Aorta (tissue), 5 donors: ENCODE data around the gene HDAC7. TPM values are rescaled to one million over a fixed set of nuclear protein-coding genes. Genes with fewer than 3 reads are reported as not detected.

Experiments used
- ATAC-seq: fragments of 200-7000 bp; cut with Tn5 transposase; one replicate; pipeline ENCODE4 v1.9.1; 2022; ENCODE audit warnings: moderate library complexity; ENCODE audit not compliant: low FRiP score
- DNase-seq, 2 donors: peaks; one replicate each; pipeline ENCODE4 v3.0.0-alpha.2; 2020
- H3K27ac ChIP-seq, 2 donors: one replicate each; pipeline ENCODE4 v1.5.1; 2013; ENCODE audit warnings: low read length in 2 of 2, mild to moderate bottlenecking in 2 of 2, moderate library complexity in 2 of 2, control low read depth in 1 of 2, inconsistent platforms in 1 of 2, low read depth in 1 of 2
- H3K27me3 ChIP-seq, 2 donors: one replicate each; pipeline ENCODE4 v1.6.1; 2013; ENCODE audit warnings: control low read depth in 1 of 2, low read length in 1 of 2, mild to moderate bottlenecking in 1 of 2, moderate library complexity in 1 of 2; ENCODE audit not compliant: insufficient read depth in 2 of 2, control insufficient read depth in 1 of 2
- H3K36me3 ChIP-seq, 2 donors: one replicate each; pipeline ENCODE4 v1.6.1; 2013; ENCODE audit warnings: control low read depth in 1 of 2, low read length in 1 of 2, mild to moderate bottlenecking in 1 of 2; ENCODE audit not compliant: insufficient read depth in 2 of 2, control insufficient read depth in 1 of 2
- H3K4me1 ChIP-seq, 2 donors: one replicate each; pipeline ENCODE4 v1.6.1; 2013; ENCODE audit warnings: low read length in 2 of 2, control low read depth in 1 of 2, mild to moderate bottlenecking in 1 of 2, moderate library complexity in 1 of 2; ENCODE audit not compliant: insufficient read depth in 2 of 2, control insufficient read depth in 1 of 2
- H3K4me3 ChIP-seq, 2 donors: one replicate each; pipeline ENCODE4 v1.5.1; 2013; ENCODE audit warnings: low read length in 2 of 2, control low read depth in 1 of 2, mild to moderate bottlenecking in 1 of 2
- H3K9me3 ChIP-seq: one replicate; pipeline ENCODE4 v1.6.1; 2013; ENCODE audit warnings: mild to moderate bottlenecking, low read length; ENCODE audit not compliant: control insufficient read depth
- WGBS, 2 donors: extraction: QIAGEN DNeasy Blood & Tissue Kit; methylation state at CpG; one replicate each; pipeline ENCODE4 v1.1.7; 2013; 5-methylcytosine and 5-hydroxymethylcytosine counted together
- intact Hi-C, 2 donors: fragments of 100-400 bp; cut with DNase I; formaldehyde crosslinking; loops; one replicate each; pipeline versions ENCODE4 v1.14.2 to v1.15.0; 2022
- polyA plus RNA-seq, 2 donors: library from polyadenylated mRNA; stranded (reverse); fragments of 200-250 nt; gene quantifications; one replicate each; pipeline ENCODE4 v1.2.3, GENCODE V29; 2013
- total RNA-seq, 2 donors: library from RNA; stranded (reverse); fragmentation: NEBNext Ultra II Directional; extraction: Animal tissue kit (Norgen Biotek cat#: 25700); gene quantifications; one replicate each; pipeline ENCODE4 v1.2.1, GENCODE V29; 2021
- donor health status: healthy with polysubstance abuse.
- donor health status: Bipolar disorder and iron deficiency.
- donor health status: DM: no; HTN: no; CAD: no.
- donor health status: DM: no; HTN: no; CAD: no.
- donor health status: DM: yes; HTN: yes; CAD: no.

Gene HDAC7
- total and polyA plus RNA-seq, 4 donors, result 17.0 to 192 (median 119) TPM

DNA sequence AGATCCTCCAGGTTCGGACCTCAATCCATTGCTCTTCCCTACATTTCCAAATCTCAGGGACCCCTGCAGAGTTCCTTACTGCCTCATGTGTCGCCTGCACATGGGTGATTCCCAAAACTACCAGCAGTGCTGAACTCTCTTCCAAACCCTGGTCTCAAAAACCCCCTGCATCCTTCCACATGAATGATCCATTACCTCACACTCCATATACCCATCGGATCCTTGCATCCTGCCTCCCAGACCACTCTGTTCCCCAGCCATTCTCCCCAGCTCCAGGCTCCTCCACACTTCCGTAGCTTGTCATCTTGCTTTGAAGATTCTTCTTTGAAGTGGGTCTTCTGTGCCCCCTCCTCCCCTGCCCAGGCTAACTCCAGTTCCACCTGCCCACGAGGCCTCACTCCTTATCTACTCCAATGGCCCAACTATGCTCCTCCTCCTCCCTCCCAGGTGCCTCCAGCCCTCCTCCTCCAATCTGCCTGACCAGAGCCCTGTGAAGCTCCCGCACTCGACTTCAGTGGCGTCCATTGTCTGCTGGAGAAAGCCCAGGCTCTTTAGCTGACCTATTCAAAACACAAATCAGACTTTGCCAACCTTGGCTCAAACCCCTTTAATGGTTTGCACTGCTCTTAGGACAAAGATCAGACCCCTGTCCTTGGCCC is 74.8 kb downstream of the HDAC7 start:
- ATAC-seq (no peak), DNase-seq (no peak)
- WGBS, 2 donors, result 82 to 88% methylated on average over 8 of the region's 8 CpGs
- Histone ChIP-seq H3K36me3 (no peaks in the 10 kb centered on the region), H3K27ac (no peak overlapping the region), H3K4me3 (no peak overlapping the region), H3K27me3 (no peaks in the 10 kb centered on the region), H3K4me1 (no peaks in the 10 kb centered on the region), H3K9me3 (no peaks in the 10 kb centered on the region)
- intact Hi-C loops, result no loop called here

GRCh38 chr12:47744005-47744651 is 75.6 kb downstream of the HDAC7 start:
- ATAC-seq, result no peak
- Histone ChIP-seq H3K9me3 (no peaks in the 10 kb centered on the region), H3K27ac (no peak overlapping the region), H3K27me3 (no peaks in the 10 kb centered on the region), H3K36me3 (no peaks in the 10 kb centered on the region), H3K4me1 (no peaks in the 10 kb centered on the region), H3K4me3 (no peak overlapping the region)
- WGBS, 2 donors, result 76 to 81% methylated on average over 10 of the region's 10 CpGs
- intact Hi-C loops, result no loop called here
- no peak for DNase-seq

DNA sequence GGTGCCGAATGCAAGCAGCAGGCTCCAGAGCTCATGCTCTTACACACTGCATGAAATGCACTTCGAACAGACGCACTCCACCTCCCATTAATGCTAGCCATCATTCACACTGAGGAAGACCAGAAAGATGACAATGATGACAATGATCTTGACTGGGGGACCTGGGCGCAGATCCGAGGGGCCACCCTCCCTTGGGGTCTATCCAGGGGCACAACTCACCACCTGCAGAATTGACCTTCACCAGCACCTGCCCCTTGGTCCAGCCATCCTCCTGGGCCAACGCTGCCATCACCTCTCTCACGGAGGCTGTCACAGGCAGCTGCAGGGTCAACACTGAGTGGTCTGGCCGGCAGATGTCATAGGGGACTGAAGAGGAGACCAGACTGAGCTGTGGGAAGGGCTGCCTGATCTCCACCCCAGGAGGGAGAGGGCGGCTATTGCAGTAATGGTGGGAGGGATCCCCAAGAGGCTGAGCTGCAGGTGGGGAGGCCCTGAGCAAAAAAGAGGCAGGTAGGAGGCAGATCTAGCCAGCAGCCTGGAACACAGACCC is 76.3 kb downstream of the HDAC7 start:
- ATAC-seq (no peak), DNase-seq (no peak)
- H3K36me3 ChIP-seq, result no peaks in the 10 kb centered on the region
- intact Hi-C loops, result loop anchor here (2.0 kb wide), 1 partner anchor 23 kb away; no protein-coding TSS in a partner anchor
- H3K9me3 ChIP-seq, result no peaks in the 10 kb centered on the region
- no peaks in the 10 kb centered on the region for H3K4me1 ChIP-seq
- H3K27me3 ChIP-seq, result no peaks in the 10 kb centered on the region
- no peak overlapping the region for H3K27ac ChIP-seq
- H3K4me3 ChIP-seq, result no peak overlapping the region
- 90 to 91% methylated on average over 9 of the region's 9 CpGs for WGBS, 2 donors

DNA sequence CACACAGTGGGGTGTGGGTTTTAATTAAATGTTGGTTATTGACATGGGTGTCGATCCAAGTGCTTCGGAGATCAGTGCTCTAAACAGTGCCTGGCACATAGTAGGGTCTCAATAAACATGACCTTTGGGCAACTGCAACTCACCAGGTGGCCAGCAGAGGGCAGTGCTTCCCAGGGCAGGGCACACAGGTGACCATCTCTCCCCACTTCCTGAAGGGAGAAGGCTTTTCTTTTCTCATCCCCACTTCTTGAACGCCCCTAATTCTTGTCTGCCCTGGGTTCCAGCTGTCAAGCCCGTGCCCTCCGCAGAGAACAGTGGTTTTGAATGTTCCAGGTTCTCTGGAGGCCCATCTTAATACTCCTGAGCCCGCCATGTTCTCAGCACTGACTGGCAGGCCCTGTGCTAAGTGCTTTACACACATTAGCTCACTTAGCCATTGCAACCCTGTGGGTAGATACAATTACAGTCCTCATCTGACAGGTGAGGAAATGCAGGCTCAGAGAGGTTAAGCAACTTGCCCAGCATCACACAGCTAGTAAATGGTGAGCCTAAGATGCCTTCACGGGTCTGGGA is 77.4 kb downstream of the HDAC7 start:
- Histone ChIP-seq H3K27ac (no peak overlapping the region), H3K36me3 (no peaks in the 10 kb centered on the region), H3K4me3 (no peak overlapping the region), H3K27me3 (no peaks in the 10 kb centered on the region), H3K9me3 (no peaks in the 10 kb centered on the region), H3K4me1 (no peaks in the 10 kb centered on the region)
- ATAC-seq, result no peak
- 83 to 84% methylated on average over 7 of the region's 7 CpGs for WGBS, 2 donors
- DNase-seq, result peak in 1 of 2 donors; percentile 90
- intact Hi-C loops, result loop anchor here (2.0 kb wide), 1 partner anchor 24 kb away; no protein-coding TSS in a partner anchor

DNA sequence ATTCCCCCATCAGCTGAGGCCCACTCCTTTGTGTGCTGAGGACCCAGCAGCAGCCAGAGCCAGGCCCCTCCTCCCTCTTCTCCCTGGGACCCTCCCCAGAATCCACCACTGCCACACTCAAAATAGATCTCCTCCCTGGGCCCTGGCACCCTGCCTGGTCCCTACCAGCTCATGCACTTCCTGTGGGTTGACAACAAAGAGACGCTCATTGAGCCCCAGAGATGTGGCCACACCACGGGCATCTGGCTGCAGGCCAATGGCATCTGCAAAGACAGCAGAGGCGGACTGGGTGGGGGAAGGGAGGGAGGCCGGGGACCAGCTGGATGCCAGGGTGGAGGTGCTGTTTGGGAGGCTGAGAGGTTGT is 78.4 kb downstream of the HDAC7 start:
- 2 to 9% methylated on average over 4 of the region's 4 CpGs for WGBS, 2 donors
- H3K4me3 ChIP-seq, result no peak overlapping the region
- H3K4me1 ChIP-seq, result peaks cover 0 to 1% of the 10 kb centered on the region in 2 donors
- no peaks in the 10 kb centered on the region for H3K27me3 ChIP-seq
- H3K9me3 ChIP-seq, result no peaks in the 10 kb centered on the region
- no peak overlapping the region for H3K27ac ChIP-seq
- intact Hi-C loops, result no loop called here
- ATAC-seq (no peak), DNase-seq (peak; percentile 88 to 93)
- no peaks in the 10 kb centered on the region for H3K36me3 ChIP-seq

- ATAC-seq, result no peak
- no peak for DNase-seq
- 85 to 90% methylated on average over 21 of the region's 21 CpGs for WGBS, 2 donors
- no peak overlapping the region for H3K4me3 ChIP-seq
- no peak overlapping the region for H3K27ac ChIP-seq
- intact Hi-C loops, result no loop called here
- no peaks in the 10 kb centered on the region for H3K36me3 ChIP-seq
- peaks cover 0 to 1% of the 10 kb centered on the region in 2 donors for H3K4me1 ChIP-seq
- no peaks in the 10 kb centered on the region for H3K27me3 ChIP-seq
- no peaks in the 10 kb centered on the region for H3K9me3 ChIP-seq
Measured at GRCh38 chr12:47740606-47741339, 78.9 kb downstream of the HDAC7 start.

- intact Hi-C loops, result no loop called here
Measured at GRCh38 chr12:47739979-47740378, 79.7 kb downstream of the HDAC7 start.

GRCh38 chr12:47739297-47739696 is 80.4 kb downstream of the HDAC7 start:
- no peaks in the 10 kb centered on the region for H3K36me3 ChIP-seq
- H3K4me3 ChIP-seq, result no peak overlapping the region
- ATAC-seq, result no peak
- H3K4me1 ChIP-seq, result peaks cover 0 to 1% of the 10 kb centered on the region in 2 donors
- WGBS, 2 donors, result 89 to 92% methylated on average over 3 of the region's 3 CpGs
- no peaks in the 10 kb centered on the region for H3K9me3 ChIP-seq
- H3K27ac ChIP-seq, result no peak overlapping the region
- intact Hi-C loops, result no loop called here
- H3K27me3 ChIP-seq, result no peaks in the 10 kb centered on the region
- no peak for DNase-seq

More at GRCh38 chr12:47739979-47740378, 79.7 kb downstream of the HDAC7 start:
- WGBS, 2 donors, result 91 to 95% methylated on average over 12 of the region's 12 CpGs
- Histone ChIP-seq H3K4me3 (no peak overlapping the region), H3K27ac (no peak overlapping the region), H3K4me1 (peaks cover 0 to 1% of the 10 kb centered on the region in 2 donors), H3K36me3 (no peaks in the 10 kb centered on the region), H3K9me3 (no peaks in the 10 kb centered on the region), H3K27me3 (no peaks in the 10 kb centered on the region)
- ATAC-seq, result no peak
- no peak for DNase-seq
